H4 (cell line): ENCODE data around the gene ACSL5. TPM values are rescaled to one million over a fixed set of nuclear protein-coding genes. Genes with fewer than 3 reads are reported as not detected.
"Not testable (repeated sequence)": the region's sequence is repeated elsewhere in the genome, so short reads cannot be mapped to it uniquely, and the experiment has no call there.

Experiments used
- DNase-seq: peaks from one replicate; pipeline ENCODE4 v3.0.0-alpha.2; 2015; ENCODE audit warnings: low spot score
- total RNA-seq: library from RNA; depleted of rRNA; stranded (reverse); fragments of >200 nt; shearing (Covaris generic); gene quantifications from 2 replicates; pipeline ENCODE4 v1.2.3, GENCODE V29; 2014

Gene ACSL5
- total RNA-seq, 1 experiment from 2014 or later: 13.5 TPM

DNA sequence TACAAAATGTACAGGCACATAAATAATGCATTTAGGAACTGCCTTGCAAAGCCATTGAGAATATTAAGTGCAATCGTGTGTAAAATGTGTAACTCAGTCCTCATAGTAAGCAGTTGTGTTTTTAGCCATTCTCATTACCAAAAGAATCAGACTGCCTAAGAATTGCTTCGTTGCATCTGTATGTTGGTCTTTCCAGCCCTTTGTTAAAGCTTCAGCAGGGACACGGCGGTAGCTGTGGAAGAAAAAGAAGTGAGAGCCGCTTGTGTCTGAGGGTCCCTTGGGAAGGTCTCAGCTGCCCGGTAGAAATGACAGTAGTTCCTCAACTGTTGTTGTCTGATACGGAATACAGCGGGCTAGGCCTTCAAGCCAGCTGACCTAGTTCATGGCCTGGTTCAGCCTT is 22.8 kb upstream of the ACSL5 start:
- no peak for DNase-seq

GRCh38 chr10:112352044-112352443 is 21.9 kb upstream of the ACSL5 start:
- no peak for DNase-seq

DNA sequence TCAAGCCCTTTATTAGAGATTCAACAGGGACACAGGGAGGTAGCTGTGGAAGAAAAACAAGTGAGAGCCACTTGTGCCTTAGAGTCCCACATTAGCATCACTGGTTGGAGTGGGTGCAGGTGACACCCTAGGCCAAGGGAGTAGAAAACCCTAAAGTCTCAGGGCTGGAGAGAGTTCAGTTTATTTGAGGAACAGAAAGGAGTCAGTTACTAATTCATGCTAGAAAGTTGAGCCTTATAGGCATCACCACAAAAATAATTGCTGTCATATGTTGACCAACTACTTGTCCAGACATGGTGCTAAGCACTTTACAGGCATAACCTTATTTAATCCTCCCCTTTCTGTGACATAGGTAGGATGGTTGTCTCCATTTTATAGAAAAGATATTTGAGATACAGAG is 20.9 kb upstream of the ACSL5 start:
- DNase-seq: no peak

GRCh38 chr10:112356686-112357085 is 17.2 kb upstream of the ACSL5 start:
- DNase-seq: no peak

DNA sequence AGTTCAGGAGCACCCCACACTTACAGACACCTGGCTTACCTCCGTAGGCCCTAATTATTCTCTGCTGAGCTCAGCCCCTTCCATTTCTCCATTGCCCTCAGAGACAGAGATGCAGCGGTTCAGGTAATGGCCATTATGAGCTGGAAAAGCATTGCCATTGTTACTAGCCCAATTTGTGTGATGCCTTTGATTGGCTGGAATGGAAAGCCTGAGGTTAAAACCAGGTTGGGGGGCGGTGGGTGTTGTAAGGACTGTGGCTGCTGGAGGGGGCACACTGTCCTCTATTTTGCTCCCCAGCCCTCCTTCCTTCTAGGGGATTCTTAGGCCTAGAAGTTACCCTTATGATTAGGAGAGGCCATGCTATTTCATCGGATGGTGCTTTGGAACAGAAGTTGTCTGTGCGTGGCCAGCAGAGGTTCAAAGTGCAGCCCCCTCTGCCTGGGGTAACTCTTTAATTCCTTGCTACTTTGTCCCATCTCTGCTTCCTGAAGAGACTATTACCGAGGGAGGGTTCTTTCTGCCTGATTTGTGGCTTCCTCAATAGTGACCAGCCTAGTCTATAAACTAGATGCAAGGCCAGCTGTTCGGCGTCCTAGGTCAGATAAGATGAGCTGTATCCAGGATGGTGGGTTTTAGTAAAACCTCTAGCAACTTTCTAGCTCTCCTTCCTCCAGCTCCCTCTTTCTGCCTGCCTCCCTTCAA is 14.2 kb upstream of the ACSL5 start:
- no peak for DNase-seq

DNA sequence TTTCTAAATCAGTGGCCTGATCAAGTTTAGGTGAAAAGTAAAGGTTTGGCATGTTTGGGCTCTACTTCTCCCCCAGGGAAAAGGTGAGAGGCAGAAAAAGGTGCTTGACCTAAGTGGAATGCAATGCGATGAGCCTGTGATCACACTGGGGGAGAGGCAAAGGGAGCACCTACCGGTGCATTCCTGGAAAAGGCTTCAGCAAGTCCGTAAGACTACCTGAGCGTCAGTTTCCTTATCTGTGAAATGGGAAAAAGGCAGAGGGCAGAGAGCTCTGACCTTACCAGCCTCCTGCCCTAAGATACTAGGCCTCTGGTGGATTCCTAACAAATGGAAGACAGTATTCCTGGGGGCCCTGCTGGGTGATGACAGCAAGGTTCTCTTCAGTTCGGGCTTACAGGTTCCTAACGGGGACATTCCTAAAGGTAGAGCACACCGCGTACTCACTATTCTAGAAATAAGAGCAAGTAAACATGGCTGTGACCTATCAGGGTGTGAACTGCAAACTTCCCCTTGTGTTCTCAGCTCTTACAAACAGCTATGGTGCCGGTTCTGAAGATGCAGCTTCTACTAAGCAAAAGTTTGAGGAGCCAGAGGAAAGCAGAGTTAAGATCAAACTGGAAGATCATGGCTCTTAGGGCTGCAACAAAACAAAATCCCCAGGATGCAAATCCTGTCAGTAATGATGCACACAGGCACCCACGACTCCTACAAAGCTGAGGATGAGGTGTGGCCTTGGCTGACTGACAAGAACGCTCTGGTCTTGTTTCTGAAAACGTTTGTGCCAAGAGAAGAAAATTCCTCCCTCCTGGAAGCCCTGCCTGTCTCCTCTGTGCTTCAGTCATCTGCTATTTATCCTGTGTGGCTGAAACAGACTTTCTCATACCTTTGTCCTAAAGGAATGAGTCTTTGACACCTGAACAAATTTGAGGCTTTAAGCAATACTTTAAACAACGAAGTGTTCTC is 13.3 kb upstream of the ACSL5 start:
- DNase-seq: peak; percentile 30

DNA sequence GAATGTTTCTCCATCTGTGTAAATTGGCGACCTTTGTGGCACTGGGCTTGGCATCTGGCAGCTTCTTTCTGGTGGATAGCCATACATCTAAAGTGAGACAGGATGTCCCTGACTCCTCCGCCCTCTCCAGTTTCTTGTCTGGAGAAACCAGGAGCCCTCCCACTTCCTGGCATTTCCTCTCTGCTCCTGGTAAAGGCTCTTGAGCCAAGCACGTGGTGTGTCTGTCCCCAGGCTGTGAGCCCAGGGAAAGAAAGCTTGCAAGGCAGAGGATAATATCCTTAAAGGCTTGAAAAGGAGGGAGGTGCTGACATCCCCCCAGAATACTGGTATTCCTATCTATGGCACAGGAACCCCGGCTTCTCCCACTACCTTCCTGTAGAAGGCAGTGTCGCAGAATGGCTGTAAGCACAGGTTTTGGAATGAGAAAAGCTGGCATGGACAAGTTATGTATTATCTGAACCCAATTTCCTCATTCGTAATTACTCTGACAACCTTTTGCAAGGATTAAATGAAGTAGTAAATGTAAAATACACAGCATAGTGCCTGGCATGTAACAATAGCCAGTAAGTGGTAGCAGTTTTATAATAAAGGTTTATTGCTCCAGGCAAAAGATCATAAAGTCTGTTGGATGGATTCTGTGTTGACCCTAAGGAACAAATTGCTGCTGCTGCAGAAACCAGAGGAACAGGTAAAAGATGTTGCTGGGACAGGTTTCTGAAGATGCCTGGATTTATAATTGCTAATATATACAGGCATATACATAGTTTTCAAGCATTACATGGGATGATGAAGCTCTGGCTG is 11.8 kb upstream of the ACSL5 start:
- peak; percentile 77 for DNase-seq

DNA sequence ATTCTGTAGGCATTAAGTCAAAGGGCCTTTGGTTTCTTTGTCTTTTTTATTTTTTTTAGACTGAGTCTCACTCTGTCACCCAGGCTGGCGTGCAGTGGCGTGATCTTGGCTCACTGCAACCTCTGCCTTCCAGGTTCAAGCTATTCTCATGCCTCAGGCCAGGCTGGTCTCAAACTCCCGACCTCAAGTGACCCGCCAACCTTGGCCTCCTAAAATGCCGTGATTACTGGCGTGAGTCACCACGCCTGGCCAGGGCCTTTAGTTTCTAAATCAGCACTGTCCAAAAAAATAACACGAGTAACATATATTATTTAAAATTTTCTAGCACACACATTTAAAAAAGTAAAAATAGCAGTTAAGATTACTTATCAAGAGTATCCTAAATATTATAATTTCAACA is 11.1 kb upstream of the ACSL5 start:
- DNase-seq: peak; percentile 52

GRCh38 chr10:112363696-112364688 is 9.9 kb upstream of the ACSL5 start:
- no peak for DNase-seq

GRCh38 chr10:112365014-112365432 is 8.9 kb upstream of the ACSL5 start:
- no peak for DNase-seq

GRCh38 chr10:112365451-112365850 is 8.5 kb upstream of the ACSL5 start:
- DNase-seq: no peak

- peak; percentile 37 for DNase-seq
Measured at GRCh38 chr10:112366992-112367391, 6.9 kb upstream of the ACSL5 start.

DNA sequence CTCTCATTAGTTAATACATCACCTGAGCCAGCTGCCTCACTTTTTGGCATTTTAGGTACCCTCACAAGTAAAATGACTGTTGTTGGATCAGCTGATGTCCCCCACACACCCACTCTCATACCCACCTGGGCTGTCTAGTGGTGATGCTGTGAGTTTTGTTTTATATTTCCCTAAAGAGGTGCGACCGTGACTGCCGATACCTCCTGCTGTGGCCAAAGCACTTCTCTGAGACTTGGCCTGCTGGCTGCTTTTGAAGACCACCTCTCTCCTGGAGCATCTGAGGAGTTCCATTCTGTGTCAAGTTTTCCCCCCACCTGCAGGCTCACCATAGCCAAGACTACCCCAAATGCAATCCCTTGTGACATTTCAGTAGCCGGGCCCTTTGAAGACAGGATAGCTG is 6.4 kb upstream of the ACSL5 start:
- DNase-seq: no peak

DNA sequence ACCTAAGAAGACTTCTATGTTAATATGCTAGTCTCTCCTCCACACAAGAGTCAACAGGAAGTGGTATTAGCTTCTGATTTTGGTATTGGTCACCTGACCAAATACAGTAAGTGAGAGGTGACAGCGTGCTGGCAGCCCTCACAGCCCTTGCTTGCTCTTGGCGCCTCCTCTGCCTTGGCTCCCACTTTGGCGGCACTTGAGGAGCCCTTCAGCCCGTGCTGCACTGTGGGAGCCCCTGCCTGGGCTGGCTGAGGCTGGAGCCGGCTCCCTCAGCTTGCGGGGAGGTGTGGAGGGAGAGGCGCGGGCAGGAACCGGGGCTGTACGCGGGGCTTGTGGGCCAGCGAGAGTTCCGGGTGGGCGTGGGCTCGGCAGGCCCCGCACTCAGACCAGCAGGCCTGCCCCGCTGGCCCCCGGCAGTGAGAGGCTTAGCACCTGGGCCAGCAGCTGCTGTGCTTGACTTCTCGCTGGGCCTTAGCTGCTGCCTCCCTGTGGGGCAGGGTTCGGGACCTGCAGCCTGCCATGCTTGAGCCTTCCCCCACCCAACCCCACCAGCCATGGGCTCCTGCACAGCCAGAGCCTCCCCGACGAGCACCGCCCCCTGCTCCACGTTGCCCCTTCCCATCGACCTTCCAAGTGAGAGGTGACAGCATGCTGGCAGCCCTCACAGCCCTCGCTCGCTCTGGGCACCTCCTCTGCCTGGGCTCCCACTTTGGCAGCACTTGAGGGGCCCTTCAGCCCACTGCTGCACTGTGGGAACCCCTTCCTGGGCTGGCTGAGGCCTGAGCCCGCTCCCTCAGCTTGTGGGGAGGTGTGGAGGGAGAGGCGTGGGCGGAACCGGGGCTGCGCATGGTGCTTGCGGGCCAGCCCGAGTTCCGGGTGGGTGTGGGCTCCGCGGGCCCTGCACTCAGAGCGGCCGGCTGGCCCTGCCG is 4.2 kb upstream of the ACSL5 start:
- DNase-seq: no peak

- no peak for DNase-seq
Measured at GRCh38 chr10:112370424-112370819, 3.5 kb upstream of the ACSL5 start.

- DNase-seq: not testable (repeated sequence)
Measured at GRCh38 chr10:112371326-112371725, 2.6 kb upstream of the ACSL5 start.

DNA sequence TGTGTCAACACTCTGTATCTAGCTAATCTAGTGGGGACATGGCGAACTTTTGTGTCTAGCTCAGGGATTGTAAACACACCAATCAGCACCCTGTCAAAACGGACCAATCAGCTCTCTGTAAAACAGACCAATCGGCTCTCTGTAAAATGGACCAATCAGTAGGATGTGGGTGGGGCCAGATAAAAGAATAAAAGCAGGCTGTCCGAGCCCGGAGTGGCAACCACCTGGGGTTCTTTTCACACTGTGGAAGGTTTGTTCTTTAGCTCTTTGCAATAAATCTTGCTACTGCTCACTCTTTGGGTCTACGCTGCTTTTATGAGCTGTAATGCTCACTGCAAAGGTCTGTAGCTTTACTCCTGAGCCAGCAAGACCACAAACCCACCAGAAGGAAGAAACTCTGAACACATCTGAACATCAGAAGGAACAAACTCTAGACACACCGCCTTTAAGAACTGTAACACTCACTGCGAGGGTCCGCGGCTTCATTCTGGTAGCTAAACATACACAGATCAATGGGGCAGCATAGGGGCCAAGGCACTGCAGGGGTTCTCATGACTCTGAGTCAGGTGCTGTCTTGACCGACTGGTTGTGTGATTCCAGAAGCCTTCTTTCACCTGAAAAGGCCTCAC is 1.6 kb upstream of the ACSL5 start:
- not testable (repeated sequence) for DNase-seq

- no peak for DNase-seq
Measured at GRCh38 chr10:112374724-112375541, 1.0 kb downstream of the ACSL5 start.
